Measurements from ENCODE around the gene C1GALT1.

C1GALT1 gene

DNA sequence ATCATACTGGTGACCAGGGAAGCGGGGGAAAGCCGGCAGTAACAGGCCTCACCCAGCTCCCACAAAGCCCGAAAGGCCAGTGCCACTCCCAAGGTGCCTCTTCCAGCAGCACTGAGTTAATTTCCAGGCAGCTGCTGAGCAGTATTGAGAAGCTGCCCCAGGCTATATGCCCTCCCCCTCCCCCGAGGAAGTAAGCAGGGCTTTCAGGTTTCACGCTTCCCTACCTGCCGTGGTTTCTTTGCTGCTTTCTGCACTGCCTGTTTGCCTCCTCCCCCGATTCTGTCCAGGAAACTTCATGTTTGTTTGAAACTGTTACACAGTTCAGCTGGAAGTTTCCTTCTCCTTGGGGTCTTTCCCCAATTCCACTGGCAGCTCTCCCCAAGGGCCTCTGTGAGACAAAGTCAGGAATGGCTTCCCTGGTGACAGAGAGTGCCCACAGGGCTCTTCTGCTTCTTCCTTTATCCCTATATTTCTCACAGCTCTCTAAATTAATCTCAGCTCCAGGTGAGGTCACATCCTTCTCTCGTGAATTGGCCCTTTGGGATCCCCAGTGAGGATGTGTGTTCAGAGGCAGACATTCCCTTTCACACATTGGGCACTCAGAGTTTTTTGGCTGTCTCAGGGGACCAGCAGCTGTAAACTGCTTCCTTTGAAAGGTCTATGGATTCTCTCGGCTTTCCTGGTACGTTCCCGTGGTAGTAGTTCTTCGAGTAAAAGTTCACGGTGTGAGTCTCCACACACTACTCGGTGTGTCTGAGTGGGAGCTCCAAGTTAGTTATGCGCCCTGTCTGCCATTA, 19.4 kb downstream of the C1GALT1 start:
- no peak for DNase-seq (ENCODE audit: low spot score)

DNA sequence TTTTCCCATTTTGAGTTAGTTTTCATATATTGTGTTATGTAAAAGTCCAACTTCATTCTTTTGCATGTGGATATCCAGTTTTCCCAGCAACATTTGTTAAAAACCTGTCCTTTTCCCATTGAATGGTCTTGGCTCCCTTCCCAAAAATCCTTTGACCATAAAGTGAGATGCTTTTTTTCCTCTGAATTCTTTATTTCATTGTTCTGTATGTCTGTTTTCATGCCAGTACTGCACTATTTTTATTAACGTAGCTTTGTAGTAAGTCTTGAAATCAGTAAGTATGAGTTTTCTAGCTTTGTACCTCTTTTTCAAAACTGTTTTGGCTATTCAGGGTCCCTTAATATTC, 20.0 kb downstream of the C1GALT1 start:
- DNase-seq (ENCODE audit: low spot score), result no peak

DNA sequence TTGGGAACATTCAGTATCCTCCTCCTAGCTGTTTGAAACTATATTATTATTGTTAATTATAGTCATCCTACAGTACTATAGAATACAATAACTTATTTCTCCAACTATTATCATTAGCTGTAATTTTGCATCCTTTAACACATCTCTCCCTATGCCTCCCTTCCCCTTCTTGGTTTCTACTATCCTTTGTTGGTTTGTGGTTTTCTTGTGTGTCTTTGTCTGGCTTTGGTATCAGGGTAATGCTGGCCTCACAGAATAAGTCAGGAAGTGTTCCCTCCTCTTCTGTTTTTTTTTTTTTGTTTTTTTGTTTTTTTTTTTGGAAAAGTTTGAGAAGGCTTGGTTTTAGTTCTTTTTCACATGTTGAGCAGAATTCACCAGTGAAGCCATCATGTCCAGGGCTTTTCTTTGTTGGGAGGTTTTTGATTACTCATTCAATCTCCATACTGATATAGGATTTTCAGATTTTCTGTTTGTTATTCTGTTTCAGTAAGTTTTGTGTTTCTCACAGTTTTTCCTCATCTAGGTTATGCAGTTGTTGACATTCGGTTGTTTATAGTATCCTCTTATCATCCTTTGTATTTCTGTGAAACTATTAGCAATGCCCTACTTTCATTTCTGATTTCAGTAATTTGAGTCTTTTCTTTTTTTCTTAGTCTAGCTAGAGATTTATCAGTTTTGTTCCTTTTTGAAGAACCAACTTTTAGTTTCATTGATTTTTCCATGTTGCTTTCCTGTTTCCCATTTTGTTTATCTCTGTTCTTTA, 21.6 kb downstream of the C1GALT1 start:
- DNase-seq (ENCODE audit: low spot score), result no peak

DNA sequence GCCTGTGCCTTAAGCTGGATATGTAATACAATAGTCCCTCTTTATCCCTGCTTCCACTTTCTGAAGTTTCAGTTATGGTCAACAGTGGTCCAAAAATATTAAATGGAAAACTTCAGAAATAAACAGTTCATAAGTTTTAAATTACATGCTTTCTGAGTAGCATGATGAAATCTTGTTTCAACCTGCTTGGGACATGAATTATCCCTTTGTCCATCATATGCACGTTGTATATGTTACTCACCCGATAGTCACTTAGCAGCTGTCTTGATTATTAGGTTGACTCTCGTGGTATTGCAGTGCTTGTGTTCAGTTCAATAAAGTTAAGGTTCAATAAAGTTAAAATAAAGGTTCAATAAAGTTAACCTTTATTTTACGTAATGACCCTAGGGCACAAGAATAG, 25.5 kb downstream of the C1GALT1 start:
- no peak for DNase-seq (ENCODE audit: low spot score)

DNA sequence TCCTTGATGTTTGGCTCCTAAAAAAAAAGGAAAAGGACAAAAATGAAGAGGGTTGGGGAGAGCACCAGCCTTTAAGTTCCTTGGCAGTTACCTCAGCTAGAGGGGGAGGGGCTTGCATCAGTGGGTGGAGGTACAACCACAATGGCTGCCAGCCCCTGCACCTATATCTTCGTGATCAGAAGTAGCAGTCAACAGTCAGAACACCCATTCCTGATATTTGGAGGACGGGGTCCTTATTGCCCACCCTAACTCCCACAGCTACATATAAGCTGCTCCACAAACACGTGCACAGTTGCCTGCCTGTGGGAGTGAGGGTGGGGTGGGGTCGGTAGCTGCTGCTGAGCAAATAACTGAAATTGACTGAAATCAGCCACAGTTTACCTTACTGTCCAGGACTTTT, 26.2 kb downstream of the C1GALT1 start:
- no peak for DNase-seq (ENCODE audit: low spot score)

DNA sequence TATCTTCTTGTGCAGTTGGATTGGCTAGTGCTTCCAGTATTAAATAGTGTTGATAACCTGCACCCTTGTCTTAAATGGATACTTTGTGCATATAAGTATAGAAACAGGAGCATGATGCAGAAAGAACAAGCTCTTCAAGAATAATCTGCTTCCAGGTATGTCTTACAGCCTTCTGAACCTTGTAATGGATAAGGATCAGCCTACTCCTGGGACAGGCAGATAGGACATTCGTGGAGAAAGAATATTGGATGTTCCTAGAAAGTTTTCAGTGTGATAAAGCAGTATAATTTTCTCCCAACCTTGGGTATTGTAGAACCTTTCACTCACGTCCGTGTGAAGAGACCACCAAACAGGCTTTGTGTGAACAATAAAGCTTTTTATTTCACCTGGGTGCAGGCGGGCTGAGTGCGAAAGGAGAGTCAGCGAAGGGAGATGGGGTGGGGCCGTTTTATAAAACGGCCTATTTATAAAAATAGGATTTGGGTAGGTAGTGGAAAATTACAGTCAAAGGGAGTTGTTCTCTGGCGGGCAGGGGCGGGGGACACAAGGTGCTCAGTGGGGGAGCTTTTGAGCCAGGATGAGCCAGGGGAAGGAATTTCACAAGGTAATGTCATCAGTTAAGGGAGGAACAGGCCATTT, 27.2 kb downstream of the C1GALT1 start:
- DNase-seq (ENCODE audit: low spot score), result no peak

DNA sequence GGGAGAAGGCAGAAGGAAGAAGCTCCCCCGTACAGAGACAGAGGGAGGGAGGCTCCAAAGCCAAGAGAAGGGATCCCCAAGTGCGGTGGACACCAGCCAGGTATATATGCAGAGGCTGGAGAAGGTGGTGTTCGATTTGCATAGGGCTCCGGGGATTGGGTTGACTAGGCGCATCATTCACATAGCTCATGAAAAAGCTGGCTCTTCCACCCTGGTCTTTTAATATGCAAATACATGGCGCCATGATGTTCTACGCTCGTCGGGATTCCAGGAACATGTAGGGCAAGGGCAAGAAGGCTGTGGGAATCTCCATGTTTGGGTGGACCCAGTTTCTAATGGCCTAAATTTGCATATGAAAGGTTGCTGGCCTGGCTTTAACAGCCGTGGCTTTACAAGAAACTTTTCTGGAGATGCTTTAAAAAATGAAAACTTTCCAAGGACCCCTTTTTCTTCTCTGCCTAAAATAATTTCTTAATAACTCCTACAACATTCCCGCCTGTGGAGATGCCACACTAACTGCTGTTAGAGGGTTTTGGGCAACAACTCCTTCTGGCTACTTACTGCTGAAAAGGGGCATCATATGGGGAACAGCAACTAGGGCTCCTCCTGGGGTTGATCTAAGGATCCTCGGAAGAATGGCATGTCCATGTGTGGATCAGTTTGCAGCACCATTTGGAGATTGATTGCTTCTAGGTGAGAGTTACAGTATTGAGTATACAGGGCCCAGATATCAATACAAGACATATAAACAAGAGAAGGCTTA, 28.3 kb downstream of the C1GALT1 start:
- no peak for DNase-seq (ENCODE audit: low spot score)

DNA sequence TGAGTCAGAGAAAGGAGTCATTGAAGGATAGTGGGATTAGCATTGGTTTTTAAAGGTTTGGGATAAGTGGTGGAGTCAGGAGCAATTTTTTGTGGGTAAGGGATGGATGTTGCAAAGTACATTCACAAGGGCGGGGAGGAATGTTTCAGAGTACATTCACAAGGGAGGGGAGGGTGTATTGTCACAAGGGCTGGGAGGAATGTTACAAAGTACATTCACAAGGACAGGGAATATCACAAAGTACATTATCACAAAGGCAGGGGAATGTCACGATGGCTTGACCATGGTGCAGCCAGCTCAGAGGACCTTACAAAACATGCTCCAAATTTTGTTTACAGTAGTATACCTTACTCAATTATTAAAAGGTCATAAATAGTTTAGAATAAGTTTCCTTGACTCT, 30.3 kb downstream of the C1GALT1 start:
- no peak for DNase-seq (ENCODE audit: low spot score)

DNA sequence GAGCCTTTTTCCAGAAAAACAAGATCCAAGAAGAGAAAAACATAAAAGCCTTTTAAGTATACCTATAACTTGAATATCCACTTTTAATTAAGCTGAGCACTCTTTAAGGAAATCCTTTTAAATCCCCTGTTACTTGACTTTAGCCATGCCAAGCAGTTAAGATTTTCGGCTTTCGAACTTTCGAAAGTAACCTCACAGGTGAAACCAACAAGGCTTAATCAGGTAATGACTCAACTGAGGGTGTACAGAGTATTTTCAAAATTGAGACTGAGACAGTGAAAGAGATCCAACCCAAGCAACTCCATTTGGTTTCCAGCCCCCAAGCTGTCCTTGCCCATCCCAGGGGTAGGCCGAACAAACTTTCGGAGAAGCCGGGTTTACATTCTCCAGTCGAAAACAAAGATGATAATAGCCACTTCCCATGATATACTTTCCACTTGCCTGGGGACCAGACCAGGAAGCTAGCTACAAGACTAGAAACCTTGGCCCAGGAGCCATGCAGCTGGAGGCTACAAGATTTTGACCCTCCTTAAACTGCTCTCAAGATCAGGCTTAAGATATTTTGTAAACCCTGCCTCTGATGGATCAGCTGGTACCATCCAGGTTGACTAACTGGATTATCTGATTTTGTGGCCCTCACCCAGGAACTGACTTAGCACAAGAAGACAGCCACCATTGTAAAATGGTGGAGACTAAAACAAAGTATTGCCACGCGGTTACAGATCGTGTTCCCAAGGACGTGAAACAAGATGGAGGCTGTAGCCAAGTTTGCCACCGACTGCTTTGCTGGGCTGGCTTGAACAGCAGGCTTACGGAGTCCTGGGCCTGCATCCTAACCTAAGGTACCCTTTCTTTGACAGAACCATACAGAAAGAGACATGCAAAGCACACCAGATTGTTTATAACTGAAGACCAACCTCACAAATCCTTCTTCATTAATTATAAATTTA, 32.3 kb downstream of the C1GALT1 start:
- no peak for DNase-seq (ENCODE audit: low spot score)

DNA sequence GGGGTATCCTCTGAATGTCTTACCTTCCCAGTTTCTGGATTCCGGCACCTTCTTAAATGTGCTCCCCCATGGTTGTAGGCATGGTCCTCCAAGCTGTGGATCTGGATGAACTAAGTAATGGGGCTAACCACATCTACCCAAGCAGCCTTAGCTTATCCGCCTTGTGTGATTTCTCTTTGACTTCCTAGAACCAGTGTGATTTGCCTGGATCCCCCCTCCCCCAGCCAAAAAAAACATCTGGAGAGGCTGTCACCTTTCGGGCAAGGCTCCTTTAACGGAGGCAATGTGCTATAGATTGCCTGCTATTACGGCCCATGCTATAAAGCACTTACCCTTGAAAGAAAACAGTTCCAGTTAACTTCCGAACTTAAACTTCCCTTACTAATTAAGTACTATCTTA, 33.9 kb downstream of the C1GALT1 start:
- DNase-seq (ENCODE audit: low spot score), result no peak

DNA sequence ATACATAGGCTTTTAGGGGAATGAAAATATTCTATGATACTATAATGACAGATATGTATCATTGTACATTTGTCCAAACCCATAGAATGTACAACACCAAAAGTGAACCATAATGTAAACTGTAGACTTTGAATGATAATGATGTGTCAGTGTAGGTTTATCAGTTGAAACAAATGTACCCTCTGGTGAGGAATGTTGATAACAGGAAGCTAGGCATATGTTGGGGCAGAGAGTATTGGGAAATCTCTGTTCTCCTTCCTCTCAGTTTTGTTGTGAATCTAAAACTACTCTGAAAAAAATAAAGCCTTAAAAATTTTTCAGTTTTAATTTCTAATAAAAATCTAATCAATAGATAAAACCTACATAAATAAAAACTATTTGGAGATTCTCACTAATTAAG, 36.9 kb downstream of the C1GALT1 start:
- no peak for DNase-seq (ENCODE audit: low spot score)

DNA sequence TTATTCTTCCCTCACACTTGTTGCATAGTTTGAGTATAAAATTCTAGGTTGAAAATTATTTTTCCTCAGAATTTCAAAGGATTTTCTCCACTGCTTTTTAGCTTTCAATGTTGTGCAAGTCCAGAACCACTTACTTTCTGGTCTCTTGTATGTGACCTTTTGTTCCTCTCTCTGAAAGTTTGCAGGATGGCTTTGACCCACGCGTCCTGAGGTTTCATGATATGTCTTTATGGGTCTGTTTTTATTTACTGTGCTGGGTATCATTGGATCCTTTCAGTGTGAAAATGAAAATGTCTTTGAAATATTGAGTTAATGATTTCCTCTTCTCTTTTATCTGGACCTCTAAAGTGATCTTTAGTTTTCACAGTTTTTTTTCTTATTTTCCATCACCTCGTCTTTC, 38.5 kb downstream of the C1GALT1 start:
- no peak for DNase-seq (ENCODE audit: low spot score)

DNA sequence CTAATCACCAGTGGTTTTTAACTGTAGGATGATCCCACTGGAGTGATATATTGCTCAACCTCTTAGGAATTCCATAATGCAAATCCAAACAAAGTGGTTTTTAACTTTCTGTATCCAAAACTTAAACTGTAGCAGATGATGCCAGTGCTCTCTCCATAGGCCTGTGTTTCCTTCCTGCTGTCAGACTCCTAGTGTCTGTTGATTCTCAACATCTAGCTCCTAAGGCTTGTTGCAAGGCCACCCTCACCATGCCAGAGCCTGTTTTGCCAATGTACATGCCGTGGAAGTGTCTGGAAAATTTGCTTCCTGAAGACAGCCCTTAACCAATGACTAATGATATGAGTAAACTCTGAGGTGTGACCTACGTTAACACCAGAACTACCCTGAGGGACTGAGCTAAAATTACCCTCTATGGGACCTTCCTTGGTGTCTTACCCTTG, 39.3 kb downstream of the C1GALT1 start:
- peak; percentile 38 for DNase-seq (ENCODE audit: low spot score)

DNA sequence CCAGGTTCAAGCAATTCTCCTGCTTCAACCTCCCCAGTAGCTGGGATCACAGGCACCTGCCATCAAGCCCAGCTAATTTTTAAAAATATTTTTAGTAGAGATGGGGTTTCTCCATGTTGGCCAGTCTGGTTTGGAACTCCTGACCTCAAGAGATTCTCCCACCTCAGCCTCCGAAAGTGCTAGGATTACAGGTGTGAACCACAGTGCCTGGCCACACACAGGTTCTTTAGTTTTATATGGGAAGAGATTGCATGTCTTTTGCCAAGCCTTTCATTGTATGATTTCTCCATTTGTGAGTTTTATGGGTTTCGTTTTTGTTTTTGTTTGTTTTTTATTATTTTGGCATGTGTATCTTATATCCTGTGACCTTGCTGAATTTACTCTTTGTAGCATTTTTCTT, 40.9 kb downstream of the C1GALT1 start:
- DNase-seq (ENCODE audit: low spot score), result no peak

DNA sequence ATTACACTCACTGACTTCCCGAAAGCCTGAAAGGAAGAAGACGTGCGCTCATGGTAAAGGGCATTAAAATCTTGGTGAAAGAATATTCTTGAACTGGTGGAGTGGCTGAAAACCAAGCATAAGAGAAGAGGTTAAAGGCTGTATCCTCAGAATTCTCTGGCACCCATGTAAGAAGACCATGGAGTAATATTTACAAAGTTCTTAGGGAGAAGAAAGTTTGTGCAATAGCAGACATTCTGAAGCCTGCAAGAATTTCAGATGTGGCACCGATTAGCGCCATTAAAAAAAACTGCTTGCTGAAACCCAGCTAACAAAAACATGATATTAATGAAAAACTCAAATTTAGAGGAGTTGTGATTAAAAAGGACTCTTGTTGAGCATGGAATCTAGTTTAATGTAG, 44.1 kb downstream of the C1GALT1 start:
- no peak for DNase-seq (ENCODE audit: low spot score)

DNA sequence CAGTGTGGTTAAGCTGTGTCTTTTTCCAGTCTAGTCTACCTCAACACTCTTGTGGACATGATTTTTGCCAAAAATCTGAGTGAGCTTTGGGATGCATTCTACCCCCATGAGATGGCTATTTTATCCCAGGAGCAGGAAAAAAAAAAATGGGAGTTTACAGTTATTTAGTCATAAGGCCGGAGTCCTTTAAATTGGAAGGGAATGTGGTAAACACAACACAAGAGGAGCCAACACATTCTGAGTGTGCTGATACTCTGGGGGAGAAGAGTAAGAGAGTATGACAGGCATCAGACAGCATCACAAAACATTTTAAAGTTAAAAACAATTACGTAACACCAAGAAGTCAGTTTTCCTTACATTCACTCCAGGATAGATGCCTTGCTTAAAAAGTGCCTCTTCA, 46.1 kb downstream of the C1GALT1 start:
- peak; percentile 22 for DNase-seq (ENCODE audit: low spot score)

DNA sequence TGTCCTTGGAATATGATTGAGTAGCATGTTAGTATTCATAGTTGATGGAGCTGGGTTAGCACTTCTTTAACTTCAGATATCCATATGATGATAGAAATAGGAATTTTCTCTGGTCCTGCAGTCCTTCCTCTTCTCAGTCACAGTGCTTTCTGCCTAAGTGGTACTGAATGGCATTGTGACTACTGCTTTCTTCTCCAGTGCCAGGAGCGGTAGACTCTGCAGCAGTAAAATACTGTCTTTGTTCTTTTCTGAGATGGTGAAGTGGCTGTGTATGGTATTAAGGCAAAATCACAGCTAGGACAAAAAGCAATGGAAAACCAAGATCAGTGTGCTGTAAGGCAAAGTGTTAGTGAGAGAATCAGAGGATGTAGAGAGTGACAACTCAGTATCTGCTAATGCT, 46.6 kb downstream of the C1GALT1 start:
- no peak for DNase-seq (ENCODE audit: low spot score)

DNA sequence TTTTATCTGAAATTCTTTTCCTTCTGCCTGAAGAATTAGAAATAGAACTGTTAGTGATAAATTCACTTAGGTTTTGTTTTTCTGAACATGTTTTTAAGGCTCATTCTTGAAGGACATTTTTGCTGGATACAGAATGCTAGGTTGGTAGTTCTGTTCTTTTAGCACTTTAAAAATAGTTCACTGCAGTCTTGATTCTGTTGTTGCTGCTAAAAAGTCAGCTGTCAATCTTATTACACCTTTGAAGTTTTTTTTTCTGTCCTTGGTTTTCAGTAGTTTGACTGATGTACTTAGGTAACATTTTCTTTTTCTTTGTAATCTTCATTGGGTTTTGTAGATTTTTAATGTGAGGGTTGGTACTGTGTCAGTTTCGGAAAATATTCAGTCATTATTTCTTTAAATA, 48.7 kb downstream of the C1GALT1 start:
- no peak for DNase-seq (ENCODE audit: low spot score)

DNA sequence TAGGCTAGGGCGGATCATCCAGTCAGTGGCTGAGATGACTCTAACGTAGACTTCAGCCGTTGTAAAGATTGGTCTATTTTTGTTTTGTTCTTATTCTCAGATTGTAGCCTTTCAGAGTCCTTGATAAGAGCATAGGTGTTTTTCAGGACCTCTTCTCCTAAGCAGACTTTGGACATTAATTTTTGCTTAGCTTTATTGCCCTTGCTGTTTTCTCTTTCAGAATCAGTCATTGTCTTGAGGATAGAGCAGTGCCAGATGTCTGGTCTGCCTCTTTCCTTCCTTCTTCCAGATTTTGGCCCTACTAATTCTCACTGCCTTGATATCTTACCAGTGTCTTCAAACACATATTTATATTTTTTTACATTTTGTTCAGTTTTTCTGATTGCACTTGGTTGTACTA, 49.5 kb downstream of the C1GALT1 start:
- no peak for DNase-seq (ENCODE audit: low spot score)

DNA sequence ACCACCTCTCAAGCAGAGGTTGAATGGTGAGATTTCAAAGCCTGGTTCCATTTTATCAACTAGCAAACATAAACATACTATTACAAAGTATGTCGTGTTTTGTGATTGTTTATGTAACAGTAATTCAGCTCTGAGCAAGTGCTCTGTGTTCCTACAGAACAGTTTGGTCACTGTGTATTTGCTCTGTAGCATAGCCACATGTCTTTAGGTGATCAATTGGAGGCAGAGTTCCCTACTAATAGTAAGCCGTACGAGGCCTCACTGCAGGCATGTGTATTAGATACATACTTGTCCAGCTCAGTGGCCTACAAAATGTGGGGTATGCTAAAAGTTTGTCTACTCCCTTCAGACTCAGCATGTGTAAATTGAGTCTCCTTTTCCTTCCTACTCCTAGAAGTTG, 53.0 kb downstream of the C1GALT1 start:
- DNase-seq (ENCODE audit: low spot score), result no peak

DNA sequence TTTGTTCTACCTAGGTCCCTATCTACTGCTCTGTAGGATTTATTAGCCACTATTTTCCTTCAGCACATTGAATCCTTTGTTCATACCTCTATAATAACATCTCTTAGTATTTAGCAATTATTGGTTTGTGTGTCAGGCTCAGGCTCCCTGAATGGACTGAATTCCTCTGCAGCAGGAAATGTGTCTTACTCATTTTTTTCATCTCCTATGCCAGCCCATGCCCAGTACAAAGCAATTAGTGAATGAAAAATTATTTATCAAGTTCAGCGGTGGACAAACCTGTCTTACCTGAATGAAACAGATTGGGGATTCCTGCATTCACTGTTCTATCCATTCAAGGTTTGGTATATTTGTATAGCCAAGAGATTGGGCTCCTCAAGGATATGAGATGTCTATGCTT, 53.7 kb downstream of the C1GALT1 start:
- no peak for DNase-seq (ENCODE audit: low spot score)

Measured in AG08395 (cell line).